Activated T-cell treated with anti-CD3 and anti-CD28 coated beads for 1 hour (primary cell): ENCODE measurements around the gene ALG1L2.
"Not testable (repeated sequence)": the region's sequence is repeated elsewhere in the genome, so short reads cannot be mapped to it uniquely, and the experiment has no call there.

Source experiments
- DNase-seq: peaks from one replicate; pipeline ENCODE4 v3.0.0-alpha.2; 2020; ENCODE audit warnings: low read depth

Gene ALG1L2

GRCh38 chr3:130122891-130123775 is 41.5 kb downstream of the ALG1L2 start:
- not testable (repeated sequence) for DNase-seq

GRCh38 chr3:130125406-130125805 is 43.8 kb downstream of the ALG1L2 start:
- not testable (repeated sequence) for DNase-seq

- not testable (repeated sequence) for DNase-seq
These were observed 54.7 kb downstream of the ALG1L2 start for GRCh38 chr3:130136337-130136736.

GRCh38 chr3:130137685-130138084 is 56.1 kb downstream of the ALG1L2 start:
- DNase-seq, result not testable (repeated sequence)

GRCh38 chr3:130138992-130139391 is 57.4 kb downstream of the ALG1L2 start:
- not testable (repeated sequence) for DNase-seq

- DNase-seq, result not testable (repeated sequence)
These were observed 59.1 kb downstream of the ALG1L2 start for GRCh38 chr3:130140756-130141155.

GRCh38 chr3:130143648-130144327 is 62.2 kb downstream of the ALG1L2 start:
- DNase-seq, result not testable (repeated sequence)

GRCh38 chr3:130144328-130144650 is 62.7 kb downstream of the ALG1L2 start:
- DNase-seq, result not testable (repeated sequence)

- DNase-seq, result not testable (repeated sequence)
These were observed 63.8 kb downstream of the ALG1L2 start for GRCh38 chr3:130145456-130145855.

- DNase-seq, result not testable (repeated sequence)
These were observed 64.8 kb downstream of the ALG1L2 start for GRCh38 chr3:130146465-130146864.
